Stomach (tissue), 9 donors: ENCODE data around the gene PRKCZ. TPM values are rescaled to one million over a fixed set of nuclear protein-coding genes. Genes with fewer than 3 reads are reported as not detected.
"Not testable (repeated sequence)": the region's sequence is repeated elsewhere in the genome, so short reads cannot be mapped to it uniquely, and the experiment has no call there.

Source experiments
- DNase-seq, 2 donors: peaks; one replicate each; pipeline versions ENCODE4 v3.0.0 to v3.0.0-alpha.2; 2013 to 2019
- H3K27ac ChIP-seq, 5 donors: fragments of 200-600 bp in 4 of 5; sonication (generic) in 4 of 5; one replicate each; pipeline ENCODE4 v1.5.1; 2013 to 2019; ENCODE audit warnings: mild to moderate bottlenecking in 1 of 5, moderate library complexity in 1 of 5
- H3K27me3 ChIP-seq, 3 donors: fragments of 200-600 bp; sonication (generic); one replicate each; pipeline ENCODE4 v1.5.1; 2017 to 2019; ENCODE audit warnings: mixed run types in 1 of 3
- H3K36me3 ChIP-seq, 4 donors: fragments of 200-600 bp; sonication (generic); 1 replicate in 3 of 4; 2 replicates in 1 of 4; pipeline ENCODE4 v1.5.1; 2016 to 2019
- H3K4me1 ChIP-seq, 4 donors: fragments of 200-600 bp; sonication (generic); one replicate each; pipeline ENCODE4 v1.5.1; 2016 to 2019
- H3K4me3 ChIP-seq, 4 donors: fragments of 200-600 bp; sonication (generic) in 3 of 4; one replicate each; pipeline ENCODE4 v1.5.1; 2016 to 2019; ENCODE audit warnings: mild to moderate bottlenecking in 1 of 4
- H3K9me3 ChIP-seq, 4 donors: fragments of 200-600 bp; sonication (generic); one replicate each; pipeline ENCODE4 v1.5.1; 2016 to 2019
- EP300 ChIP-seq: sonication (generic); formaldehyde crosslinking; IDR thresholded peaks from one replicate; pipeline ENCODE4 v1.6.1; 2017; ENCODE audit warnings: antibody characterized with exemption
- POLR2A ChIP-seq, 4 donors: fragments of 450-650 bp; IDR thresholded peaks; one replicate each; pipeline ENCODE4 v1.6.1; 2016; ENCODE audit warnings: antibody characterized with exemption in 4 of 4, control low read depth in 2 of 4, mild to moderate bottlenecking in 1 of 4, moderate library complexity in 1 of 4
- POLR2AphosphoS5 ChIP-seq, 3 donors: sonication (generic); formaldehyde crosslinking; IDR thresholded peaks; one replicate each; pipeline ENCODE4 v1.6.1; 2016; ENCODE audit warnings: antibody characterized with exemption in 3 of 3
- WGBS, 5 donors: extraction: QIAGEN DNeasy Blood & Tissue Kit in 3 of 5; methylation state at CpG; one replicate each; pipeline versions ENCODE4 v1.1.5 to v1.1.7; 2013 to 2018; 5-methylcytosine and 5-hydroxymethylcytosine counted together
- intact Hi-C: fragments of 100-400 bp; cut with DNase I; formaldehyde crosslinking; loops from one replicate; pipeline ENCODE4 v1.15.1; 2023; ENCODE audit warnings: low total_unique reads
- polyA plus RNA-seq, 3 donors: library from polyadenylated mRNA; stranded (reverse); fragments of 200-250 nt; gene quantifications; one replicate each; pipeline ENCODE4 v1.2.3, GENCODE V29; 2013
- total RNA-seq, 5 donors: library from RNA; depleted of rRNA; stranded (reverse); fragments of >200 nt; gene quantifications; one replicate each; pipeline versions ENCODE4 v1.1.0 to v1.2.3, GENCODE V29; 2014 to 2016
- TF ChIP-seq, protein P1 (sequence below), 7 experiments: fragments of 450-650 bp in 4 of 7; fragments of 200-600 bp in 3 of 7; sonication (generic) in 3 of 7; IDR thresholded peaks; one replicate each; pipeline ENCODE4 v1.5.1; 2016 to 2019; ENCODE audit warnings: antibody characterized with exemption in 7 of 7, control low read depth in 2 of 7, mild to moderate bottlenecking in 1 of 7
- donor health status: healthy with polysubstance abuse.
- donor health status: Bipolar disorder and iron deficiency.
- donor health status: healthy.

Gene PRKCZ
- total and polyA plus RNA-seq, 8 donors, result 11.1 to 55.8 (median 25.5) TPM

DNA sequence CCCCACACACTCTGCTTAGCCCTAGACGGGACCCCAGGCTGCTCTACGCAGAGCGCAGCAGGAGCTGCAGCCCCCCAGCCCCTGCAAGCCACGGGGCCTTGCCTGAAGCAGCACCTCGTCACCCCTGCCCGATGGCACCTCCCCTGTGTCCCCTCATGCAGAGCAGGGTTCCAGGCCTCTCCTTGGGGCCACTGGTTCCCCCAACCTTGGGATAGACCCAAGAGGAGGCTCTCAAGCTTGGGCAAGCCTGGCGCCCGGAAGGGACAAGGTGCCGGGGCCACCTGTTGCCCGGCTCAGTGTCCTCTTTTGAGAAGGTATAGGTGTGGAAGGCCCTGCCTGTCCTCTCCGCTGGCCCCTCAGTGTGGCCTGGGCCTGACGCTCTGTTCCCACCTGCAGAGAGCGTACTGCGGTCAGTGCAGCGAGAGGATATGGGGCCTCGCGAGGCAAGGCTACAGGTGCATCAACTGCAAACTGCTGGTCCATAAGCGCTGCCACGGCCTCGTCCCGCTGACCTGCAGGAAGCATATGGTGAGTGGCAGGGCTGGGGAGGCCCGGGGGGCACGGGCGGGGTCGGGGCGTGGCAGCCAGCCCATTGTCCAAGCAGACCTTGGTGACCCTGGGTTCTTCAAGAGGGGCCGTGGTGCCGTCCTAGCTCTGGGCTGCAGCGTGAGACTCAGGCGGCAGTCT is 93.7 kb downstream of the PRKCZ start:
- Histone ChIP-seq H3K4me1 (no peaks in the 10 kb centered on the region), H3K27ac (no peak overlapping the region), H3K36me3 (peaks cover 0 to 50% (median 26%) of the 10 kb centered on the region in 4 donors), H3K4me3 (no peak overlapping the region), H3K27me3 (no peaks in the 10 kb centered on the region), H3K9me3 (no peaks in the 10 kb centered on the region)
- intact Hi-C loops, result no loop called here
- no peak for DNase-seq
- 88 to 96% (median 92%) methylated on average over 21 to 30 of the region's 30 CpGs for WGBS, 5 donors
- no peak for TF ChIP-seq EP300
- TF ChIP-seq, protein P1, sequence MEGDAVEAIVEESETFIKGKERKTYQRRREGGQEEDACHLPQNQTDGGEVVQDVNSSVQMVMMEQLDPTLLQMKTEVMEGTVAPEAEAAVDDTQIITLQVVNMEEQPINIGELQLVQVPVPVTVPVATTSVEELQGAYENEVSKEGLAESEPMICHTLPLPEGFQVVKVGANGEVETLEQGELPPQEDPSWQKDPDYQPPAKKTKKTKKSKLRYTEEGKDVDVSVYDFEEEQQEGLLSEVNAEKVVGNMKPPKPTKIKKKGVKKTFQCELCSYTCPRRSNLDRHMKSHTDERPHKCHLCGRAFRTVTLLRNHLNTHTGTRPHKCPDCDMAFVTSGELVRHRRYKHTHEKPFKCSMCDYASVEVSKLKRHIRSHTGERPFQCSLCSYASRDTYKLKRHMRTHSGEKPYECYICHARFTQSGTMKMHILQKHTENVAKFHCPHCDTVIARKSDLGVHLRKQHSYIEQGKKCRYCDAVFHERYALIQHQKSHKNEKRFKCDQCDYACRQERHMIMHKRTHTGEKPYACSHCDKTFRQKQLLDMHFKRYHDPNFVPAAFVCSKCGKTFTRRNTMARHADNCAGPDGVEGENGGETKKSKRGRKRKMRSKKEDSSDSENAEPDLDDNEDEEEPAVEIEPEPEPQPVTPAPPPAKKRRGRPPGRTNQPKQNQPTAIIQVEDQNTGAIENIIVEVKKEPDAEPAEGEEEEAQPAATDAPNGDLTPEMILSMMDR (IDR thresholded peaks at IDR 0.05), result no peak
- TF ChIP-seq POLR2AphosphoS5 (IDR thresholded peaks at IDR 0.05), result no peak
- TF ChIP-seq POLR2A (IDR thresholded peaks at IDR 0.05), result no peak

DNA sequence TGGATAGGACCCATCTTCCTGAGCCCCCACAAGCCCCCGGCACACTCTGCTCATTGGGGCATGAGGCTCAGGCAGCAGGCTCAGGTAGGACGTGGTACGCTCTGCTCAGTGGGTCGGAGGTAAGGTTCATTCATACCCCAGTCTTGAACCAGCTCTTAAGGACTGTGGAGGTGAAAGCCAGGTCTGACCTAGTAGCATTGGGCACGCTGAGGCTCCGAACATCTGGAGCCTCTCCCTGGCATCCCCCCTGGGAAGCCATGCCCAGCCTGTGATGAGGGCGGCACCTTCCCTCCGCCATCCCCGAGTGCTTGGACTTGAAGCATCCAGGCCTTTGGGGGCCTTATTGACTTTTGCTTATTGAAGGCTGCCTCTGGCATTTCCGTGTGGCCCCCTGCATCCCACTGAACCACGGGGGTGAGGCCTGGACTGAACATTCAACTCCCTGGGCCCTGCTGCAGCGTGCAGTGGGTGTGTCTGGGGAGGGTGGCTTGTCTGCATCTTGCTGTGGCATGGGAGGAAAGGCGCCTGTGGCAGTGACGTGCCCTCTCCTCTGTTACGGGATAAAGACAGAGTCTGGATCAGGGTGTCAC is 94.4 kb downstream of the PRKCZ start:
- H3K36me3 ChIP-seq, result peaks cover 0 to 56% (median 28%) of the 10 kb centered on the region in 4 donors
- no peaks in the 10 kb centered on the region for H3K4me1 ChIP-seq
- H3K27me3 ChIP-seq, result no peaks in the 10 kb centered on the region
- no peak overlapping the region for H3K4me3 ChIP-seq
- TF ChIP-seq EP300 (no peak), POLR2AphosphoS5 (IDR thresholded peaks at IDR 0.05) (no peak), POLR2A (IDR thresholded peaks at IDR 0.05) (no peak)
- no peak overlapping the region for H3K27ac ChIP-seq
- DNase-seq, result no peak
- no peaks in the 10 kb centered on the region for H3K9me3 ChIP-seq
- intact Hi-C loops, result no loop called here
- WGBS, 5 donors, result 86 to 94% (median 93%) methylated on average over 12 to 15 of the region's 15 CpGs

DNA sequence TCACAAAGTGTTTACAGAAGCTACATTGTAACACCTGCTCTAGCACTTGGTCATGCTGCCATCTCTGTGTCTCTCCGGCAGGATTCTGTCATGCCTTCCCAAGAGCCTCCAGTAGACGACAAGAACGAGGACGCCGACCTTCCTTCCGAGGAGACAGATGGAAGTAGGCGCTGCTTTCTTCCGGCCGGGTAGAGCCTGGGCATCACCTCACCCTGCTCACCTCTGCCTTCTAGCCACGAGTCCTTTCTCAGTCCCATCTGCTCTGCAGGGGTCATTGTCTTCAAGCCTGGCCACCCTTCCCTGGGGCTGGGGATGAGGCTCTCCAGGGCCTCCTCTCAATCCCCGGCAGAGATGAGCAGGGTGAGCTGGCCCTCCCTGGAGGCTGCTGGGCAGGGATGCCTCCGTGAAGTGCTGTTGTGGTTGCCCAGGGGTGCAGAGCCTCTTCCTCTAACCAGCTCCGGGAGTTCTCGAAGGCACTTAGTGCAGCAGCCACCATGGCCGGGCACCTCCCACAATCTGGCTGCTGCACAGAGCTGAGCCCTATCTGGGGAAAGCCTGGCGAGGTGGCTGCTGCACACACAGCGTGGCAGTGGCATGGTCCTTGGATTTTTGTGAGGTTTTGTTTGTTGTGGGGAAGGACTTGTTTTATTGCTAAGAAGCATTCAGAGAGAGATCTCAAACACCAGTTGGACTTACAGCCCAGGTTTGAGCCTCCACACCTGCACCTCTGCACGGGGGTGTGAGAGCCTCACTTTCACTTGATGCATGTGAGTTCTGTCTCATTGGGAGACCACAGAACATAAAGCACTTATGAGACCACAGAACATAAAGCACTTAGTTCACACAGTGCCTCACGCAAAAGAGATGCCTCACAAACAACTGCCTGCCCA is 96.0 kb downstream of the PRKCZ start:
- Histone ChIP-seq H3K36me3 (peaks cover 0 to 66% (median 34%) of the 10 kb centered on the region in 4 donors), H3K27ac (no peak overlapping the region), H3K9me3 (no peaks in the 10 kb centered on the region), H3K4me3 (no peak overlapping the region), H3K27me3 (no peaks in the 10 kb centered on the region), H3K4me1 (peaks cover 0 to 5% (median 0%) of the 10 kb centered on the region in 4 donors)
- intact Hi-C loops, result no loop called here
- WGBS, 5 donors, result 83 to 93% (median 89%) methylated on average over 17 to 19 of the region's 19 CpGs
- DNase-seq, result no peak
- no peak for TF ChIP-seq POLR2A (IDR thresholded peaks at IDR 0.05)
- no peak for TF ChIP-seq EP300
- TF ChIP-seq, protein P1 (IDR thresholded peaks at IDR 0.05), result no peak
- TF ChIP-seq POLR2AphosphoS5 (IDR thresholded peaks at IDR 0.05), result no peak

DNA sequence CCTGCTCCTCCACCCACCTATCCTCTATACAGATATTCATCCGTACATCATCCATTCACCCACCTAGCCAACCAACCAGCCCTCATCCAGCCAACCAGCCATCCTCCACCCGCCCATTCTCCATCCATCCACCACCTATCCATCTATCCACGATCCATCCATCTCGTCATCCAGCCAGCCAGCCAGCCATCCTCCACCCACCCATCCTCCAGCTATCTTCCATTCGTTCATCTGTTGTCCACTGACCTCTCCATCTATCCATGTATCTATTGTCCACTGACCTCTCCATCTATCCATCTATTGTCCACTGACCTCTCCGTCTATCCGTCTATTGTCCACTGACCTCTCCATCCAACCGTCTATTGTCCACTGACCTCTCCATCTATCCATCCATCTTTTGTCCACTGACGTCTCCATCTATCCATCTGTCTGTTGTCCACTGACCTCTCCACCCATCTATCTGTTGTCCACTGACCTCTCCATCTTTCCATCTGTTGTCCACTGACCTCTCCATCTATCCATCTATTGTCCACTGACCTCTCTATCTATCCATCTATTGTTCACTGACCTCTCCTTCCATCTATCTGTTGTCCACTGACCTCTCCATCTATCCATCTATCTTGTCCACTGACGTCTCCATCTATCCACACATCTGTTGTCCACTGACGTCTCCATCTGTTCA is 96.8 kb downstream of the PRKCZ start:
- intact Hi-C loops, result no loop called here
- 86 to 96% (median 92%) methylated on average over 11 of the region's 11 CpGs for WGBS, 5 donors
- no peak for TF ChIP-seq EP300
- no peak for TF ChIP-seq POLR2AphosphoS5 (IDR thresholded peaks at IDR 0.05)
- TF ChIP-seq POLR2A (IDR thresholded peaks at IDR 0.05), result no peak
- TF ChIP-seq, protein P1 (IDR thresholded peaks at IDR 0.05), result no peak
- Histone ChIP-seq H3K36me3 (peaks cover 0 to 74% (median 40%) of the 10 kb centered on the region in 4 donors), H3K27me3 (no peaks in the 10 kb centered on the region), H3K4me3 (no peak overlapping the region), H3K27ac (no peak overlapping the region), H3K9me3 (no peaks in the 10 kb centered on the region), H3K4me1 (peaks cover 0 to 5% (median 0%) of the 10 kb centered on the region in 4 donors)
- DNase-seq, result no peak

DNA sequence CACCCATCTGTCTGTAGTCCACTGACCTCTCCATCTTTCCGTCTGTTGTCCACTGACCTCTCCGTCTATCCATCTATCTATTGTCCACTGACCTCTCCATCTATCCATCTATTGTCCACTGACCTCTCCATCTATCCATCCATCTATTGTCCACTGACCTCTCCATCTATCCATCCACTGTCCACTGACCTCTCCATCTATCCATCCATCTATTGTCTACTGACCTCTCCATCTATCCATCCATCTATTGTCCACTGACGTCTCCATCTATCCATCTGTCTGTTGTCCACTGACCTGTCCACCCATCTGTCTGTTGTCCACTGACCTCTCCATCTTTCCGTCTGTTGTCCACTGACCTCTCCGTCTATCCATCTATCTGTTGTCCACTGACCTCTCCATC is 97.7 kb downstream of the PRKCZ start:
- DNase-seq, H3K27ac ChIP-seq, intact Hi-C loops, H3K27me3 ChIP-seq, H3K4me1 ChIP-seq, H3K9me3 ChIP-seq, H3K4me3 ChIP-seq: not testable (repeated sequence)
- 91 to 98% (median 95%) methylated on average over 5 of the region's 5 CpGs for WGBS, 5 donors
- H3K36me3 ChIP-seq, result peaks cover 0 to 79% (median 44%) of the 10 kb centered on the region in 4 donors
